ENCODE measurements around the gene HIGD2A.

Gene HIGD2A, protein sequence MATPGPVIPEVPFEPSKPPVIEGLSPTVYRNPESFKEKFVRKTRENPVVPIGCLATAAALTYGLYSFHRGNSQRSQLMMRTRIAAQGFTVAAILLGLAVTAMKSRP

DNA sequence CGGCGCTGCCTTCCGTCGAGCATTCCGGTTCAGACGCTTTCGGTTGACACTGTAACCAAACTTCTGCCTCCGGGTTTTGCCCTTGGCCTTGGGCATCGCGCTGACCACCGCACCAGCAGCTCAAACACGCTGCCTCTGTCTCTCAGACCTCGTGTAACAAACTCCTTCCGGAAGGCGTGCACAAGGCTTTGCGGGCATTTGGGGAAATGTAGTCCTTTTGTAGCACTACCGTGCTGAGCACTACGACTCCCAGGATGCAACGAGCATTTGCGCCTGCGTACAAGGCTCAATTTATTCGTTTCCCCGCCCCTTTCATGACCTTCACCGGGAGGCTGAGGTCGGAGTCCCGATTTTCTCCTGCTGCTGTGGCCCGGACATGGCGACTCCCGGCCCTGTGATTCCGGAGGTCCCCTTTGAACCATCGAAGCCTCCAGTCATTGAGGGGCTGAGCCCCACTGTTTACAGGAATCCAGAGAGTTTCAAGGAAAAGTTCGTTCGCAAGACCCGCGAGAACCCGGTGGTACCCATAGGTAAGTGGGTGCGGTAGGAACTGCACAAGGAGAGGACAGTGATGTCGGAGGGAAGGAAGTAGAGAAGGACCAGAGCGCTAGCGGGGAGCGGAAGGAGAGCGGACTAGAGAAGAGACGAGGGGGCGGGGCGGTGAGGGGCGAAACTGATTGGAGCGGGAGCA, at the start of gene HIGD2A, which contains the start of gene NOP16:
TSS of gene HIGD2A (plus strand) at position 308 of the 691 bp plus-strand sequence. CDS start at position 377, 69 bp downstream.
TSS of gene NOP16 (minus strand) at position 155 of the 691 bp plus-strand sequence. CDS start at position 96, 59 bp downstream.
- WGBS (ENCODE audit: insufficient coverage, insufficient read length): no CpG with 5 or more reads among the region's 47 CpGs
- DNase-seq (ENCODE audit: low read depth, low spot score): peak; percentile 98
- H3K36me3 ChIP-seq (ENCODE audit: control insufficient read depth, insufficient read depth, low read length): peaks cover 16% of the 10 kb centered on the region

DNA sequence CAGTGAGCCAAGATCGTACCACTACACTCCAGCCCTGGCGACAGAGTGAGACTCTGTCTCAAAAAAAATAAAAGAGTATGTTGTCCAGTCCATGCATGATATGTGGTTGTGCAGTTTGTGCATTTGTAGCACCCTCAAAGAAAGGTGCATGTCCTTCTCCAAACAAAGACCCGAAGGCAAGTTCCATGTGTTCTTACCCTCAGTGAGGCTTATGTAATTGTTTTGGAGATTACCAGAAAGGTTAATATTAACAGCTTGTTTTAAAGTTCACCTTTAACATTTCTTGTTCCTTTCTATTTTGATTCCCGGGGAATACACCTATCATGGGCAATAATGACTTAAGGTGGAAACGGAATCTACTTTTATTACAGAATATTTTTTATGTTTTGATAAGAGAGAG, 49.2 kb upstream of the HIGD2A start:
- Histone ChIP-seq H3K27me3 (ENCODE audit: control insufficient read depth, insufficient read depth, low read length) (no peaks in the 10 kb centered on the region), H3K36me3 (ENCODE audit: control insufficient read depth, insufficient read depth, low read length) (peaks cover 3% of the 10 kb centered on the region; the same call in 1 of the 2 replicates), H3K27ac (ENCODE audit: low read length) (no peak overlapping the region), H3K4me1 (ENCODE audit: control insufficient read depth, insufficient read depth, low read length) (no peaks in the 10 kb centered on the region), H3K9me3 (ENCODE audit: control insufficient read depth, insufficient read depth, low read length) (no peaks in the 10 kb centered on the region), H3K4me3 (ENCODE audit: low read length) (no peak overlapping the region)
- no peak for DNase-seq (ENCODE audit: low read depth, low spot score)
- WGBS (ENCODE audit: insufficient coverage, insufficient read length): no CpG with 5 or more reads among the region's 5 CpGs

More for the DNA sequence above, at the start of gene HIGD2A, which contains the start of gene NOP16:
- Histone ChIP-seq H3K4me1 (ENCODE audit: control insufficient read depth, insufficient read depth, low read length) (no peaks in the 10 kb centered on the region), H3K27me3 (ENCODE audit: control insufficient read depth, insufficient read depth, low read length) (no peaks in the 10 kb centered on the region), H3K4me3 (ENCODE audit: low read length) (peak within 1 kb of the TSS; percentile 78), H3K27ac (ENCODE audit: low read length) (no peak within 1 kb of the TSS), H3K9me3 (ENCODE audit: control insufficient read depth, insufficient read depth, low read length) (no peaks in the 10 kb centered on the region)

DNA sequence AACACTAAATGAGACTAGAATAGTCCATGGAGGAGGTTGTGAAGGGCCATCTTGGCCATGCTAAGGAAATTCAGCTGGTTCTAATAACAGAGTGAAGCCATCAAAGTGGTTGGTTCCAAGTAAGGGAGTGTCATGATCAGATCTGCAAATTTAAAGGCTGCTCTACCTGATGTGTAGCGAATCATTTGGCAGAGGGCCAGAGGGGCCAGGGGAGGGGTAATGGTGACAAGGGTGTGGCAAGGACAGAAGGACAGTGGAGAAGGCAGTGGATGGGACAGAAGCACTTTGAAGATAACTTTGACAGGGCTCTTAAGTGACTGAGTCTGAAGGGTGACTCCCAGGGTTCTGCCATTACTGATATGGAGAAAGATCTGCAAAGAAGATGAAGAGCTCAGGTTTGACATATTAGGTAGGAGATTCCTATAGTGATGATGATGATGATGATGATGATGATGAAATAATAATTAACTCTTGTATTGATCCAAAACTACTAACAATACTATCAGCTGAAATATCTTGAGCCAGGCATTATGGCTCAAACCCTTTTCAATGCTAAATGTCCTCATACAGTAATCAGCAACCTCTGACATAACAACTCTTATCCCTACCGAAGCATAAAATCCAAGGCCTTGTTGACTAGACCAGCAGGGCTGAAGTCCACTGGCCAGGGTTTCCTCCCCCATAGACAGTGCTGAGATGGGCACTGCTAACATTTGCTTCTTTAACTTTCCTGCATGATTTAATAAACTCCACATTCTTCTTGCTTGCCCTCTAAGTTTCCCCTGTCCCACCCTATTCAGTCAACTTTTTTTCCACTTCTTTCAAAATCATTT, 47.0 kb upstream of the HIGD2A start:
- Histone ChIP-seq H3K4me3 (ENCODE audit: low read length) (no peak overlapping the region), H3K4me1 (ENCODE audit: control insufficient read depth, insufficient read depth, low read length) (no peaks in the 10 kb centered on the region), H3K27me3 (ENCODE audit: control insufficient read depth, insufficient read depth, low read length) (no peaks in the 10 kb centered on the region), H3K27ac (ENCODE audit: low read length) (no peak overlapping the region), H3K9me3 (ENCODE audit: control insufficient read depth, insufficient read depth, low read length) (no peaks in the 10 kb centered on the region), H3K36me3 (ENCODE audit: control insufficient read depth, insufficient read depth, low read length) (peaks cover 6% of the 10 kb centered on the region; the same call in 1 of the 2 replicates)
- WGBS (ENCODE audit: insufficient coverage, insufficient read length): no CpG with 5 or more reads among the region's 2 CpGs
- no peak for DNase-seq (ENCODE audit: low read depth, low spot score)

DNA sequence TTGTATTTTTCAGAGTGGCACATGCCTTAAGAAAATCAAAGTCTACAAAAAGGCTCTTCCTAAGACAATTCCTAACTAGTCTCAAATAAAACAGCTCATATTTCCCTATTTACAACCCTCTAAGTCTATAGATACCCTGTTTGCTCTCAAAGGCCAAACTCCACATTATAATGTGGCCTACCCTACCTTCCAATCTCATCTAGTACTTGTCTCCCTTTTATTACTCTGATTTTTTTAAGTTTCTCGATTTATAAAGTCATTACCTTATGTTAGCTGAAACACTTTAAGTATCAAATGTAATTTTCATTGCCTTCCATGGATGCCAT, 46.4 kb upstream of the HIGD2A start:
- DNase-seq (ENCODE audit: low read depth, low spot score): no peak
- Histone ChIP-seq H3K27me3 (ENCODE audit: control insufficient read depth, insufficient read depth, low read length) (no peaks in the 10 kb centered on the region), H3K36me3 (ENCODE audit: control insufficient read depth, insufficient read depth, low read length) (peaks cover 8% of the 10 kb centered on the region; the same call in 1 of the 2 replicates), H3K27ac (ENCODE audit: low read length) (no peak overlapping the region), H3K4me1 (ENCODE audit: control insufficient read depth, insufficient read depth, low read length) (no peaks in the 10 kb centered on the region), H3K4me3 (ENCODE audit: low read length) (no peak overlapping the region), H3K9me3 (ENCODE audit: control insufficient read depth, insufficient read depth, low read length) (no peaks in the 10 kb centered on the region)
- no CpG with 5 or more reads among the region's 1 CpG for WGBS (ENCODE audit: insufficient coverage, insufficient read length)

DNA sequence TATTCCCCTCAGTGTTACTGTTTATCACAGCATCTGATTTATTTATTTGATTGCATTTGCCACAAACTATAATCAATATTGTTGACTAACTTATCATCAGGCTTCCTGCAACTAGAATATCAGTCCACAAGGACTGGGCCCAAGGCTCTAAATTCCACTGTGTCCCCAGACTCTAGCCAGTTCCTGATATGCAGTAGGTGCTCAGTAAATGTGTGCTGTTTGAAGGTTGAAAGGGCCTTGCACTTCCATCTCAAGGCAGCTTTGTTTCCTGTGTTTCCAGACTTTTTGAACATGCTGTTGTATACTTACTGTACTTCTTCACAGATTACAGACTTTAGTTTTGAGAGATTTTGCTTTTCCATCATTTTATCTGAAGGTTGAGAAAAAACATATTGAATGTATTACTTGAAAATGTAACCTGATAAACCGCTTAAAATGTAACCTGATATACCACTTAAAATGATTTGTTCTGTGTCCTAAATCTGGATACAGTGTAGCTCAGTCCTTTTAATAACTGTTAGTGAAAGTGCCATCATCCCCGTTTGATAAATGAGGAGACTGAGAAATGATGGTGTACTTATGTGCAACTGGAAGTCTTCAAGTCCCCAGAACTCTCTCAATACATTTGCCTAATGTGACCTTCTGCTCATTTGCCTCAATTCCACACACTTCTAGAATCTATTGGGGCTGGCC, 45.6 kb upstream of the HIGD2A start:
- H3K4me3 ChIP-seq (ENCODE audit: low read length): no peak overlapping the region
- H3K4me1 ChIP-seq (ENCODE audit: control insufficient read depth, insufficient read depth, low read length): no peaks in the 10 kb centered on the region
- no CpG with 5 or more reads among the region's 2 CpGs for WGBS (ENCODE audit: insufficient coverage, insufficient read length)
- H3K36me3 ChIP-seq (ENCODE audit: control insufficient read depth, insufficient read depth, low read length): peaks cover 12% of the 10 kb centered on the region; the same call in 1 of the 2 replicates
- H3K27ac ChIP-seq (ENCODE audit: low read length): no peak overlapping the region
- no peak for DNase-seq (ENCODE audit: low read depth, low spot score)
- no peaks in the 10 kb centered on the region for H3K27me3 ChIP-seq (ENCODE audit: control insufficient read depth, insufficient read depth, low read length)
- no peaks in the 10 kb centered on the region for H3K9me3 ChIP-seq (ENCODE audit: control insufficient read depth, insufficient read depth, low read length)

DNA sequence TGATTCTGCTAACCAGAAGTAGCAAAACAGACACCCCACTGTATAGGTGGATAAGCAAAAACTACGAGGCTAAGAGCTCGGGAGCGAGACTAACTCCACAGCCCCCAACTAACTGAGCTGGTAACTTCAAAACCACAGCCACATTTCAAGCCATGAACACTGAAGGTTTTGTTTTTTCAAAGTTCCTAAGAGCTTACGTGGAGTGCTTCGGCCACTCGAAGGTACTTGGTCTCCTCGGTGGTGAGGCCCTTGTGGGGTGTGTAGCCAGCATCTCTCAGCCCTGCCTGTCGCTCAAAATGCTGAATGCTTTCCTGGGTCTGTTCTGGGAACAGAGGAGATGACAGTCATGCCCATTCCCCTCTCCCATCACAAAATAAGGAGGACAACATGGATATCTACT, 38.1 kb upstream of the HIGD2A start:
- no peak overlapping the region for H3K27ac ChIP-seq (ENCODE audit: low read length)
- H3K4me1 ChIP-seq (ENCODE audit: control insufficient read depth, insufficient read depth, low read length): no peaks in the 10 kb centered on the region
- DNase-seq (ENCODE audit: low read depth, low spot score): no peak
- H3K27me3 ChIP-seq (ENCODE audit: control insufficient read depth, insufficient read depth, low read length): no peaks in the 10 kb centered on the region
- H3K36me3 ChIP-seq (ENCODE audit: control insufficient read depth, insufficient read depth, low read length): peaks cover 29% of the 10 kb centered on the region
- no peaks in the 10 kb centered on the region for H3K9me3 ChIP-seq (ENCODE audit: control insufficient read depth, insufficient read depth, low read length)
- WGBS (ENCODE audit: insufficient coverage, insufficient read length): no CpG with 5 or more reads among the region's 8 CpGs
- H3K4me3 ChIP-seq (ENCODE audit: low read length): no peak overlapping the region

DNA sequence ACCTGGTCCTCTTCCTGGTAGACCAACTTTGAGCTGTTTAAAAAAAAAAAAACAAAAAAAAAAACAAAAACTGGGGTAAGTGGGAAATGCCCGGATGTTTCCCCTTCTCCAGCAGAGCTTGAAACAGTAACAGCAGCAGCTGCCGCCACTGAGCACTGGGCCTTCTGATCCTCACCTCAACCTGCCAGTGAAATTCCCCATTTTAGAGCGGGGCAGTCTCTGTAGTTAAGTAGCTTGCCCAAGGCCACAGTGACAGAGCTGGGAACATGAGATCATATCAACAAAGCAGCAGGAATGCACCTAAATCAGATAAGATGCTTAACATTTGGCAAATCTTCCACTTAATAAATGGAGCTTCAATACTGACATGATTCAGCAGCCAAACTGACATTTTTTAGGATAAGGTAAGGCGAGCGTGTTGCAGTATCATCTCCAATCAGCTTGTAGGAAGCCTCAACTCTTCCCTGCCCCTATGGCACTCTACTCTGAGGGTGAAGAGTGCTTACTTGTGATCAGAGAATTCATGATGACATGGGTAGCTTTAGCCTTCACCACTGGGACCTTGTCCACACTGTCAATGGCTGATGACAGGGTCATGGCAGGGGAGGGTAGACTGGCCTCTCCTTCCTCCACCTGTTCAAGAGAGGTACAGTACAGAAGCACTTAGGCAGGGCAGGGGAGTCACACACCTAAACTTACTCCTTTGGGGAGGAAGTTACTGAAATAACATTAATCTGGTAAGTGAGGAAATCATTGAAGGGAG, 36.3 kb upstream of the HIGD2A start:
- Histone ChIP-seq H3K4me3 (ENCODE audit: low read length) (no peak overlapping the region), H3K27ac (ENCODE audit: low read length) (no peak overlapping the region), H3K4me1 (ENCODE audit: control insufficient read depth, insufficient read depth, low read length) (no peaks in the 10 kb centered on the region), H3K27me3 (ENCODE audit: control insufficient read depth, insufficient read depth, low read length) (no peaks in the 10 kb centered on the region), H3K36me3 (ENCODE audit: control insufficient read depth, insufficient read depth, low read length) (peaks cover 27% of the 10 kb centered on the region), H3K9me3 (ENCODE audit: control insufficient read depth, insufficient read depth, low read length) (no peaks in the 10 kb centered on the region)
- WGBS (ENCODE audit: insufficient coverage, insufficient read length): no CpG with 5 or more reads among the region's 5 CpGs
- DNase-seq (ENCODE audit: low read depth, low spot score): no peak

DNA sequence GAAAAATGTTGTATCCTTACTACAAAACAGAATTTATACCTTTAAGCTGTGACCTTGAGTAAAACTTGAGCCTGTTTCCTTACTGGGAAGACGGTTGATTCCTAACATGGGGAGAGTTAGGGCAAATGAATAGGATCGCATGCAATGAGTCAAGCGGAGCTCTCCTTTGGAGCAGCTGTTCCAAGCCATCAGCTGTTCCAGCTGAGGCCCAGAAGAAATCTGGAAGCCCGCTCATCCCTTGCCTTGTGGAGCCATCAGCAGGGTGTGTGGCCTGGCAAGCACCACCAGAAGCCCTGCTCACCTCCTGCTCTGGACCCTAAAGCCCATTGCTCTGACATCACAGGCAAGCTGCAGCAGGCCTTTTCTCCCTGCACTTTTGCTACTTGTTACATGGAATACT, 35.0 kb upstream of the HIGD2A start:
- H3K4me3 ChIP-seq (ENCODE audit: low read length): no peak overlapping the region
- no peak overlapping the region for H3K27ac ChIP-seq (ENCODE audit: low read length)
- no peak for DNase-seq (ENCODE audit: low read depth, low spot score)
- no peaks in the 10 kb centered on the region for H3K27me3 ChIP-seq (ENCODE audit: control insufficient read depth, insufficient read depth, low read length)
- no CpG with 5 or more reads among the region's 4 CpGs for WGBS (ENCODE audit: insufficient coverage, insufficient read length)
- no peaks in the 10 kb centered on the region for H3K9me3 ChIP-seq (ENCODE audit: control insufficient read depth, insufficient read depth, low read length)
- no peaks in the 10 kb centered on the region for H3K4me1 ChIP-seq (ENCODE audit: control insufficient read depth, insufficient read depth, low read length)
- peaks cover 22% of the 10 kb centered on the region for H3K36me3 ChIP-seq (ENCODE audit: control insufficient read depth, insufficient read depth, low read length)

DNA sequence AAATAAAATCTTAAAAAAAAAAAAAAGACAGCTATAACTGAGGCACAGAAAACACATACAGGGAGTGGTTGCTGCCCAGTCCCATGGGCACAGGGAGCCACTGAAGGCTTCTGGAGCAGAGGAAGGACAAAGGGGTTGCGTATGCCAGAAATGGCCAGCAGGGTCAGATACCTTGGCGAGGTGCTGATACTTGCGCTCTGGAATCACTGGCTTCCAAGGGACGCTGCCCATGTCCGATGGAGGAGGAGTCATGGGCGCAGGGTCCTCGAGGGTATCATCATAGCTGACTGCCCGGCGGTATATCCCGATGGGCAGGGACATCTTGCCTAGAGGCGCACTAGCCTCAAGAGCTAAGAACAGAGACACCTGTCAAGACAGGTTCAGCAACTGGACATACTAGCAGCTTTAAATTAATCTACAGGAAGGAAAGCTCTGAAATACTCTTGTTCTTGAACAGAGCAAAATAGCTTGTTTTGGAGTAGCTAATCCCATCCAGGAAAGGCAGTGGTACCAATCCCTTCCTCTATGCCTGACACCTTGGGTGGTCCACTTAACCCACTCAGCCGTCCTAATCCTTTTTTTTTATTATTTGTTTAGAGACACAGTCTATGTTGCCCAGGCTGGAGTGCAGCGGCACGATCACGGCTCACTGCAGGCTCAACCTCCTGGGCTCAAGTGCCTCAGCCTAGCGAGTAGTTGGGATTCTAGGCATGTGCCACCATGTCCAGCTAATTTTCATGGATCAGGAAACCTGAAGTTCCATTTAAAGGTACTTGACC, 33.0 kb upstream of the HIGD2A start:
- Histone ChIP-seq H3K9me3 (ENCODE audit: control insufficient read depth, insufficient read depth, low read length) (no peaks in the 10 kb centered on the region), H3K36me3 (ENCODE audit: control insufficient read depth, insufficient read depth, low read length) (peaks cover 15% of the 10 kb centered on the region), H3K4me1 (ENCODE audit: control insufficient read depth, insufficient read depth, low read length) (no peaks in the 10 kb centered on the region), H3K27ac (ENCODE audit: low read length) (no peak overlapping the region), H3K4me3 (ENCODE audit: low read length) (no peak overlapping the region), H3K27me3 (ENCODE audit: control insufficient read depth, insufficient read depth, low read length) (no peaks in the 10 kb centered on the region)
- no peak for DNase-seq (ENCODE audit: low read depth, low spot score)
- no CpG with 5 or more reads among the region's 16 CpGs for WGBS (ENCODE audit: insufficient coverage, insufficient read length)

All from iPS DF 6.9 (cell line).